Measurements from ENCODE around the gene DOCK7.
"Not testable (repeated sequence)": the region's sequence is repeated elsewhere in the genome, so short reads cannot be mapped to it uniquely, and the experiment has no call there.

The DOCK7 gene

GRCh38 chr1:62572476-62572875 is 115.7 kb downstream of the DOCK7 start:
- Histone ChIP-seq H4K20me1 (no peaks in the 10 kb centered on the region), H3K36me3 (peaks cover 26 to 93% (median 55%) of the 10 kb centered on the region in 11 experiments), H3K27ac (no peak overlapping the region), H3K27me3 (no peaks in the 10 kb centered on the region), H3K4me3 (no peak overlapping the region), H3K4me2 (no peak overlapping the region), H3K4me1 (no peaks in the 10 kb centered on the region), H3K9me3 (replicated peaks in 1 of 11) (peaks cover 22 to 51% (median 28%) of the 10 kb centered on the region in 11 experiments), H3K9ac (no peak overlapping the region)
- TF ChIP-seq Cebpa-rat (IDR thresholded peaks at IDR 0.05) = no peak

GRCh38 chr1:62571517-62571916 is 116.7 kb downstream of the DOCK7 start:
- H3K4me2 ChIP-seq, H4K20me1 ChIP-seq, H3K27ac ChIP-seq, H3K27me3 ChIP-seq, H3K4me3 ChIP-seq, H3K4me1 ChIP-seq, H3K9ac ChIP-seq: not testable (repeated sequence)
- H3K9me3 ChIP-seq (replicated peaks in 1 of 11) = peaks cover 32 to 60% (median 38%) of the 10 kb centered on the region in 11 experiments
- peaks cover 26 to 94% (median 51%) of the 10 kb centered on the region in 11 experiments for H3K36me3 ChIP-seq

GRCh38 chr1:62567926-62568325 is 120.3 kb downstream of the DOCK7 start:
- not testable (repeated sequence) for H3K4me2 ChIP-seq, H3K4me1 ChIP-seq, H3K27ac ChIP-seq, H3K27me3 ChIP-seq, H3K4me3 ChIP-seq, H4K20me1 ChIP-seq, H3K9ac ChIP-seq
- Histone ChIP-seq H3K36me3 (peaks cover 20 to 77% (median 32%) of the 10 kb centered on the region in 11 experiments), H3K9me3 (replicated peaks in 1 of 11) (peaks cover 34 to 63% (median 41%) of the 10 kb centered on the region in 11 experiments)

- H4K20me1 ChIP-seq, H3K9ac ChIP-seq, H3K27me3 ChIP-seq, H3K27ac ChIP-seq, H3K4me2 ChIP-seq, H3K4me1 ChIP-seq, H3K4me3 ChIP-seq: not testable (repeated sequence)
- peaks cover 29 to 56% (median 39%) of the 10 kb centered on the region in 11 experiments for H3K9me3 ChIP-seq (replicated peaks in 1 of 11)
- H3K36me3 ChIP-seq = peaks cover 18 to 77% (median 31%) of the 10 kb centered on the region in 11 experiments
Observed at GRCh38 chr1:62567182-62567581, 121.0 kb downstream of the DOCK7 start.

- H3K36me3 ChIP-seq = peaks cover 15 to 76% (median 35%) of the 10 kb centered on the region in 11 experiments; a peak in 16 of 22 replicates
- H3K27me3 ChIP-seq = no peaks in the 10 kb centered on the region
- no peaks in the 10 kb centered on the region; a peak in 1 of 22 replicates for H4K20me1 ChIP-seq
- no peak overlapping the region for H3K4me2 ChIP-seq
- no peak overlapping the region for H3K27ac ChIP-seq
- no peak overlapping the region for H3K4me3 ChIP-seq
- no peak overlapping the region for H3K9ac ChIP-seq
- H3K9me3 ChIP-seq (replicated peaks in 1 of 11) = peaks cover 0 to 5% (median 4%) of the 10 kb centered on the region in 11 experiments; a peak in 6 of 22 replicates
- H3K4me1 ChIP-seq = peaks cover 0 to 6% (median 0%) of the 10 kb centered on the region in 10 experiments; a peak in 2 of 20 replicates
- TF ChIP-seq Cebpa-rat (IDR thresholded peaks at IDR 0.05) = no peak
Observed at GRCh38 chr1:62561306-62561705, 126.9 kb downstream of the DOCK7 start.

- Histone ChIP-seq H3K27me3 (no peaks in the 10 kb centered on the region), H3K36me3 (peaks cover 8 to 50% (median 20%) of the 10 kb centered on the region in 11 experiments; a peak in 17 of 22 replicates), H3K9me3 (replicated peaks in 1 of 11) (no peaks in the 10 kb centered on the region), H3K27ac (no peak overlapping the region), H3K9ac (no peak overlapping the region), H3K4me1 (no peaks in the 10 kb centered on the region), H4K20me1 (no peaks in the 10 kb centered on the region), H3K4me3 (no peak overlapping the region), H3K4me2 (no peak overlapping the region)
- TF ChIP-seq Cebpa-rat (IDR thresholded peaks at IDR 0.05) = no peak
Observed at GRCh38 chr1:62544570-62544969, 143.6 kb downstream of the DOCK7 start.

- no peaks in the 10 kb centered on the region for H3K27me3 ChIP-seq
- no peak for TF ChIP-seq Cebpa-rat (IDR thresholded peaks at IDR 0.05)
- H4K20me1 ChIP-seq = no peaks in the 10 kb centered on the region
- no peaks in the 10 kb centered on the region for H3K4me1 ChIP-seq
- no peaks in the 10 kb centered on the region for H3K9me3 ChIP-seq (replicated peaks in 1 of 11)
- no peak overlapping the region for H3K9ac ChIP-seq
- no peak overlapping the region for H3K27ac ChIP-seq
- peaks cover 28 to 73% (median 44%) of the 10 kb centered on the region in 11 experiments for H3K36me3 ChIP-seq
- H3K4me3 ChIP-seq = no peak overlapping the region
- no peak overlapping the region for H3K4me2 ChIP-seq
Observed at GRCh38 chr1:62541048-62541447, 147.1 kb downstream of the DOCK7 start.

- Histone ChIP-seq H3K36me3 (peaks cover 42 to 93% (median 60%) of the 10 kb centered on the region in 11 experiments), H3K4me3 (no peak overlapping the region), H4K20me1 (no peaks in the 10 kb centered on the region), H3K9ac (no peak overlapping the region), H3K27me3 (no peaks in the 10 kb centered on the region), H3K27ac (no peak overlapping the region), H3K4me1 (no peaks in the 10 kb centered on the region), H3K4me2 (no peak overlapping the region), H3K9me3 (replicated peaks in 1 of 11) (no peaks in the 10 kb centered on the region)
- no peak for TF ChIP-seq Cebpa-rat (IDR thresholded peaks at IDR 0.05)
Observed at GRCh38 chr1:62539028-62539447, 149.1 kb downstream of the DOCK7 start.

- Histone ChIP-seq H3K9me3 (replicated peaks in 1 of 11) (no peaks in the 10 kb centered on the region), H3K27me3 (no peaks in the 10 kb centered on the region), H3K27ac (no peak overlapping the region), H3K36me3 (peaks cover 49 to 100% (median 74%) of the 10 kb centered on the region in 11 experiments), H4K20me1 (no peaks in the 10 kb centered on the region), H3K4me3 (no peak overlapping the region), H3K4me1 (no peaks in the 10 kb centered on the region), H3K9ac (no peak overlapping the region), H3K4me2 (no peak overlapping the region)
- TF ChIP-seq Cebpa-rat (IDR thresholded peaks at IDR 0.05) = no peak
Observed at GRCh38 chr1:62536865-62537264, 151.3 kb downstream of the DOCK7 start.

GRCh38 chr1:62530516-62531154 is 157.6 kb downstream of the DOCK7 start:
- no peaks in the 10 kb centered on the region for H3K27me3 ChIP-seq
- no peak overlapping the region for H3K27ac ChIP-seq
- TF ChIP-seq Cebpa-rat (IDR thresholded peaks at IDR 0.05) = no peak
- H3K4me1 ChIP-seq = no peaks in the 10 kb centered on the region
- H3K4me2 ChIP-seq = no peak overlapping the region
- H3K4me3 ChIP-seq = no peak overlapping the region
- no peak overlapping the region for H3K9ac ChIP-seq
- no peaks in the 10 kb centered on the region for H3K9me3 ChIP-seq (replicated peaks in 1 of 11)
- H4K20me1 ChIP-seq = no peaks in the 10 kb centered on the region
- peaks cover 34 to 94% (median 61%) of the 10 kb centered on the region in 11 experiments for H3K36me3 ChIP-seq
